ENCODE results near the gene NUDC.

Gene NUDC

GRCh38 chr1:26951216-26951615, 29.7 kb downstream of the NUDC start:
- DNase-seq (ENCODE audit: low read depth, low spot score), result no peak

- DNase-seq (ENCODE audit: low read depth, low spot score), result no peak
Observed at GRCh38 chr1:26951821-26952497, 30.4 kb downstream of the NUDC start.

GRCh38 chr1:26953374-26953773, 31.8 kb downstream of the NUDC start:
- no peak for DNase-seq (ENCODE audit: low read depth, low spot score)

GRCh38 chr1:26956321-26956720, 34.8 kb downstream of the NUDC start:
- DNase-seq (ENCODE audit: low read depth, low spot score), result no peak

- no peak for DNase-seq (ENCODE audit: low read depth, low spot score)
Observed at GRCh38 chr1:26957306-26957705, 35.8 kb downstream of the NUDC start.

- DNase-seq (ENCODE audit: low read depth, low spot score), result no peak
Observed at GRCh38 chr1:26959270-26959669, 37.7 kb downstream of the NUDC start.

GRCh38 chr1:26959722-26960624, 38.4 kb downstream of the NUDC start, which contains the start of gene KDF1:
Gene KDF1, minus strand, starts transcription at chr1:26960468. Its CDS starts 8,088 bp downstream, at chr1:26952380.
- no peak for DNase-seq (ENCODE audit: low read depth, low spot score)

- DNase-seq (ENCODE audit: low read depth, low spot score), result no peak
Observed at GRCh38 chr1:26960625-26960966, 39.1 kb downstream of the NUDC start.

- DNase-seq (ENCODE audit: low read depth, low spot score), result peak; percentile 48
Observed at GRCh38 chr1:26961826-26962225, 40.3 kb downstream of the NUDC start.

GRCh38 chr1:26965213-26965612, 43.7 kb downstream of the NUDC start:
- no peak for DNase-seq (ENCODE audit: low read depth, low spot score)

- no peak for DNase-seq (ENCODE audit: low read depth, low spot score)
Observed at GRCh38 chr1:26965628-26966027, 44.1 kb downstream of the NUDC start.

- no peak for DNase-seq (ENCODE audit: low read depth, low spot score)
Observed at GRCh38 chr1:26970810-26971209, 49.3 kb downstream of the NUDC start.

- no peak for DNase-seq (ENCODE audit: low read depth, low spot score)
Observed at GRCh38 chr1:26971590-26971989, 50.0 kb downstream of the NUDC start.

- no peak for DNase-seq (ENCODE audit: low read depth, low spot score)
Observed at GRCh38 chr1:26972390-26972789, 50.8 kb downstream of the NUDC start.

GRCh38 chr1:26972821-26973220, 51.3 kb downstream of the NUDC start:
- DNase-seq (ENCODE audit: low read depth, low spot score), result no peak

GRCh38 chr1:26976621-26977510, 55.3 kb downstream of the NUDC start:
- DNase-seq (ENCODE audit: low read depth, low spot score), result no peak

GRCh38 chr1:26978901-26979300, 57.4 kb downstream of the NUDC start:
- no peak for DNase-seq (ENCODE audit: low read depth, low spot score)

- no peak for DNase-seq (ENCODE audit: low read depth, low spot score)
Observed at GRCh38 chr1:26981146-26981846, 59.8 kb downstream of the NUDC start.

GRCh38 chr1:26983863-26984262, 62.3 kb downstream of the NUDC start:
- no peak for DNase-seq (ENCODE audit: low read depth, low spot score)

- DNase-seq (ENCODE audit: low read depth, low spot score), result no peak
Observed at GRCh38 chr1:26984291-26984690, 62.7 kb downstream of the NUDC start.

GRCh38 chr1:26986658-26987057, 65.1 kb downstream of the NUDC start:
- DNase-seq (ENCODE audit: low read depth, low spot score), result no peak

All from astrocyte of the hippocampus (primary cell).